GM12878 (cell line): Measurements from ENCODE around the gene HIVEP3.

ENCODE experiments used
- HDAC2 ChIP-seq: fragments of 200-600 bp; sonication (generic); IDR thresholded peaks from 2 replicates; pipeline ENCODE4 v1.6.1; 2017
- MTA2 ChIP-seq: fragments of 450-650 bp; IDR thresholded peaks from 2 replicates; pipeline ENCODE4 v1.6.1; 2016; ENCODE audit warnings: low read depth, mild to moderate bottlenecking, moderate library complexity

DNA sequence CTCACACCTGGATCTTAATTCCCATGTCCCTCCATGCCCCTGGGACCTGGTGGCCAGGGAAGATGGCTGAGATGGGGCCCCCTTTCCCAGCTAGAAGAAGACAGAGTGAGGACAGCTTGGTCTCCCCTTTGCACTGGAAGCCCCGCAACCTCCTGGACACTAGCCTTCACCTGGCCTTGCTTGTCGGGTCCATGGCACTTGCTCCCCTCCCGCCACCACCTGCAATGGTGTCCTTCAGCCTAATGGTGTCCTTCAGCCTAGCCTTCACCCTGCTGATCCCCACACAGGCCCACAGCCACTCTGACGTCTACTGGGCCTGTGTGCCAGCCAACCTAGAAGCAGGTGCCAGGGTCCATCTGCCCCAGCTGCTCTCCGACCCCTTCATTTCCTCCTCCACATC, 388.3 kb downstream of the HIVEP3 start:
- no peak for TF ChIP-seq HDAC2
- TF ChIP-seq MTA2 = no peak
